Placental epithelial cell (primary cell): ENCODE results near the gene C1R. TPM values are rescaled to one million over a fixed set of nuclear protein-coding genes. Genes with fewer than 3 reads are reported as not detected.

ENCODE experiments used
- small RNA-seq: library from RNA; depleted of rRNA; stranded (forward); fragments of <200 nt; gene quantifications from one replicate; pipeline ENCODE3, GENCODE V24; 2012
- total RNA-seq: library from RNA; depleted of rRNA; stranded (reverse); fragments of >200 nt; gene quantifications from 2 replicates; pipeline ENCODE4 v1.2.3, GENCODE V29; 2012

The C1R gene
- 1.1 and 1.6 TPM in 2 replicates for total RNA-seq

GRCh38 chr12:7092229-7092985, at the start of gene C1R:
Gene C1R, minus strand, starts transcription at chr12:7092445. Its CDS starts 57 bp downstream, at chr12:7092388.

GRCh38 chr12:7129872-7130691, 37.8 kb upstream of the C1R start, which contains the start of gene CLSTN3:
Gene CLSTN3, plus strand, starts transcription at chr12:7130371. Its CDS starts 278 bp downstream, at chr12:7130649.

GRCh38 chr12:7128681-7129286, 36.5 kb upstream of the C1R start, which contains the start of gene RBP5:
Gene RBP5, minus strand, starts transcription at chr12:7128889. Its CDS starts 114 bp downstream, at chr12:7128775.

GRCh38 chr12:7108796-7109571, 16.7 kb upstream of the C1R start, which contains the start of gene C1RL:
Gene C1RL, minus strand, starts transcription at chr12:7109214. Its CDS starts 34 bp downstream, at chr12:7109180.

GRCh38 chr12:7060353-7060954, 31.8 kb downstream of the C1R start, which contains the start of gene C1S:
Gene C1S, plus strand, starts transcription at chr12:7060718. Its CDS starts 1,195 bp downstream, at chr12:7061913.

Small RNAs within 50 kb of the gene (small RNA-seq; reads per million reads assigned to genes)
- gene AC006512.1 (not detected), gene RNU6-485P (not detected)

Other genes starting within 250 kb of the C1R start
- 7.9 and 13.8 TPM in 2 replicates for gene CDCA3, start 241.2 kb downstream of the C1R start, total RNA-seq
- 69.5 and 126 TPM in 2 replicates for gene USP5, start 240.3 kb downstream of the C1R start, total RNA-seq
- 461 and 897 TPM in 2 replicates for gene TPI1, start 224.9 kb downstream of the C1R start, total RNA-seq
- 8.8 and 12.6 TPM in 2 replicates for gene SPSB2, start 219.1 kb downstream of the C1R start, total RNA-seq
- gene LRRC23, start 187.6 kb downstream of the C1R start, total RNA-seq = 8.2 and 21.6 TPM in 2 replicates
- 0.76 and 1.6 TPM in 2 replicates for gene ENO2, start 177.9 kb downstream of the C1R start, total RNA-seq
- gene ATN1, start 164.5 kb downstream of the C1R start, total RNA-seq = 12.7 and 23.2 TPM in 2 replicates
- not detected in 2 replicates for gene RNU7-1, start 148.6 kb downstream of the C1R start, total RNA-seq
- 72.8 and 133 TPM in 2 replicates for gene C12orf57, start 148.4 kb downstream of the C1R start, total RNA-seq
- 21.2 and 25.1 TPM in 2 replicates for gene PTPN6, start 141.1 kb downstream of the C1R start, total RNA-seq
- gene PHB2, start 121.8 kb downstream of the C1R start, total RNA-seq = 142 and 192 TPM in 2 replicates
- 24.7 and 26.0 TPM in 2 replicates for gene EMG1, start 121.5 kb downstream of the C1R start, total RNA-seq
- 18.8 and 33.6 TPM in 2 replicates for gene LPCAT3, start 74.0 kb downstream of the C1R start, total RNA-seq
- 0.87 and 6.7 TPM in 2 replicates for gene C1S, start 31.7 kb downstream of the C1R start, total RNA-seq
- 23.9 and 35.7 TPM in 2 replicates for gene C1RL, start 16.8 kb upstream of the C1R start, total RNA-seq
- 0.39 TPM in 1 of 2 replicates, not detected in the other for gene RBP5, start 36.4 kb upstream of the C1R start, total RNA-seq
- 39.4 and 45.5 TPM in 2 replicates for gene CLSTN3, start 37.9 kb upstream of the C1R start, total RNA-seq
- gene PEX5, start 97.2 kb upstream of the C1R start, total RNA-seq = 22.0 and 23.7 TPM in 2 replicates
- not detected in 2 replicates for gene ACSM4, start 211.6 kb upstream of the C1R start, total RNA-seq